Inferior parietal cortex (tissue), 1 donor: ENCODE results near the gene HCK.
A peak's percentile ranks its signal among the peaks of the same experiment; 100 is the strongest.

ENCODE experiments used
- DNase-seq: peaks from one replicate; pipeline ENCODE4 v3.0.0-alpha.2; 2016; ENCODE audit errors: extremely low spot score

HCK gene

DNA sequence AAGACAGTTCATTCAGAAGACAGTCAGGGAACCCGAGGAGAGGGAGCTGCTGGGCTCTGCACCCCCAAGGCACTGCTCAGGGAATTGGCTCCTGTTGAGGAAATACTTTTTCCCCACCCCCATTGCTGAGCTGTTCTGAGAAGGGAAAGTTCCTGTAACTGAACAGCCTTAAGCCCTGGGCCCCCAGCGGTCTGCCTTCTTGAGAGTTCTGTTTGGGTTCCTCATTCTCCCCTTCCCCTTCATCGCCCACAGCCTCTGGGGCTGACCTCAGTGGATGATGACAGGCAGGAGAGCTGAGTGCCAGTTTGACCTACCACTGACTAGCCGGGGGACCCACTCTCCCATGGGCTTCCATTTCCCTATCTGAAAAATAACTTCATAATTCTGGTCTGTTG lies 10.7 kb downstream of the HCK start:
- DNase-seq, result peak; percentile 8

GRCh38 chr20:32063695-32064094 lies 11.7 kb downstream of the HCK start:
- no peak for DNase-seq

- DNase-seq, result no peak
Measured at GRCh38 chr20:32064667-32065066, 12.6 kb downstream of the HCK start.

GRCh38 chr20:32067234-32067821 lies 15.3 kb downstream of the HCK start:
- DNase-seq, result no peak

- DNase-seq, result no peak
Measured at GRCh38 chr20:32068174-32068573, 16.1 kb downstream of the HCK start.

- no peak for DNase-seq
Measured at GRCh38 chr20:32069711-32070110, 17.7 kb downstream of the HCK start.

DNA sequence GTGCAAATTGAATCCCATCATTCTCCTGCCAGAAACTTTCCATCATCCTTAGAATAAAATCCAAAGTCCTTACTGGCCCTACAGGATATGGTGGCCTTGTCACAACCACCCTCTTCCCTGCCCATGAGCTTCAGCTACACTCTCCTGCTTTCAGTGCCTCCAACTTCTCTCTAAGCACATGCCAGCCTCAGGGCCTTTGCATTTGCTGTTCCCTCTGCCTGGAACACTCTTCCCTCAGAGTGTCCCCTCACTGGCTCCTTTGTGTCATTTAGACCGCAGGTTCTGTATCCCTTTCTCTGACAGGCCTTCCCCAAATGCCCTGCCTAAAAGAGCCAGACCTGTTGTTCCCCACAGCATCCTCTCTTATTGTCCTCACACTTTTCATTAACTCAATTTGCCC lies 18.2 kb downstream of the HCK start:
- DNase-seq, result no peak

DNA sequence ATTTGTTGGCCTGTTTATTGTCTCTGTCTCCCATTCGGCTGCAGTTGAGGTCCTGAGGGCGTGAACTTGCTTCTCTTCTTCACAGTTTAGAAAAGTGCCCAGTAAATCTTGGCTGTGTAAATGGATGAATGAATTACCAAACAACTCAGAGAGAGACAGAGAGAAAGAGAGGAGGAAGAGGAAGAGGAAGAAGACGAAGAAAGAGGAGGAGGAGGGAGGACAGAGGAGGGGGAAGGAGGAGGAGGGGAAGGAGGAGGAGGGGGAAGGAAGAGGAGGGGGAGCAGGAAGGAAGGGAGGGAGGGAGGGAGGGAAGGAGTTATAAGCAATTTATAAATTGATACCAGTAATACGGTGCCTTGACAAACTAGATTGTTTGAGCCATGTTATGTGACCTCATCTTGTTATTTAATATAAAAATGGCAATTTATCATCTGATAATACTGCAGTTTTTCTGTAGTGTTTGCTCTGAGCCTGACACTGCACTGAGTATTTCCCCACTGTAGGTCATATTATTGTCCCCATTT lies 18.7 kb downstream of the HCK start:
- DNase-seq, result no peak

DNA sequence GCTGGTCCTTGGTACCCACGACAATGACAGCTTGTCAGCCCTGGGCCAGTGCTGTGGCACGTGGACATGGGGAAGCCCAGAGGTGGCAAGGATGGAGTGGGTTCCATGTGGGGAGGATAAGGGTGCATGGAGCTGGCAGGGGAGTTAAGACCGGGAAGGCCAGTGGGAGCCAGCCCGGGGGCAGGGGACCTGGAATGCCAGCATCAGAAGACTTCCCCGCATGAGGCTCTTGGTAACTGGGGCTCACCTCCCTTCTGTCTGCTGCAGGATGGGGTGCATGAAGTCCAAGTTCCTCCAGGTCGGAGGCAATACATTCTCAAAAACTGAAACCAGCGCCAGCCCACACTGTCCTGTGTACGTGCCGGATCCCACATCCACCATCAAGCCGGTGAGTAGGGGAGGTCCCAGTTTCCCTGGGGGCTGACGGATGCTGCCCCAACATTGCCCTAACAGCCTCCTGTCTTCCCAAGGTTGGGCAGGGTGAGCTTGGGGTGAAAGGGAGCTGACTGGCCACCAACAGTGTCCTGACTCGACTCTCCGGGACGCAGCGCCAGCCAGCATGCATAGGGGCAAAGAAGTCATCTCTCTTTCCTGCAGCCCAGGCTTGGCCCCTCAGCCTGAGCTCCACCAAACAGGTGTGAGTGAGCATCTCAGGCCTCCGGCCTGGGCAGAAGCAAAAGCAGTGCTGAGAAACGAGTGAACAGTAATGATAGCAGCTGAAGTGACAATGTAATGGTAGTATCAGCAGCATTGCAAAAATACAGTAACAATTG lies 19.5 kb downstream of the HCK start:
- DNase-seq, result no peak

DNA sequence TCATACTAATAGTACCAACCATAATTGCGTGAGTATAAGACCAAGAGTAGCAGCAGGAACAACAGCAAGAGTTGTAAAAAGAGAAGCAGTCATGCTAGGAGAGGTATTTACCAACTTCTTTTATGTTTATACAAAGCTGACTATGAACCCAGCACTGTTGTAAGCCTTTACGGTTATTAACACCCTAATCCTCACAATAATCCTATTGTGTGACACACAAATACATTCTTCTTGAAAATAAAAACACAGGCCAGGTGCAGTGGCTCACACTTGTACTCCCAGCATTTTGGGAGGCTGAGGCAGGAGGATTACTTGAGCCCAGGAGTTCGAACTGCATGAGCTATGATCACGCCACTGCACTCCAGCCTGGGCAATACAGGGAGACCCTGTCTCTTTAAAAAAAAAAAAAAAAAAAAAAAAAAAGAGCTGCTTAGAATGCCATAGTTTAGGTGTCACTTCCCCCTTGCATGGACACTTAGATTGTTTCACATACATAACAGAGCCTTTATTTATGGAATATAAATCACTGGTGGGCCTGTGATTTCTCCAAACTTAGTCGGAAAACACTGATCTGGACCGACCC lies 20.2 kb downstream of the HCK start:
- no peak for DNase-seq

- no peak for DNase-seq
Measured at GRCh38 chr20:32075534-32075933, 23.5 kb downstream of the HCK start.

- DNase-seq, result no peak
Measured at GRCh38 chr20:32077190-32077589, 25.1 kb downstream of the HCK start.

- DNase-seq, result no peak
Measured at GRCh38 chr20:32078322-32078721, 26.3 kb downstream of the HCK start.

- no peak for DNase-seq
Measured at GRCh38 chr20:32078791-32079190, 26.7 kb downstream of the HCK start.

DNA sequence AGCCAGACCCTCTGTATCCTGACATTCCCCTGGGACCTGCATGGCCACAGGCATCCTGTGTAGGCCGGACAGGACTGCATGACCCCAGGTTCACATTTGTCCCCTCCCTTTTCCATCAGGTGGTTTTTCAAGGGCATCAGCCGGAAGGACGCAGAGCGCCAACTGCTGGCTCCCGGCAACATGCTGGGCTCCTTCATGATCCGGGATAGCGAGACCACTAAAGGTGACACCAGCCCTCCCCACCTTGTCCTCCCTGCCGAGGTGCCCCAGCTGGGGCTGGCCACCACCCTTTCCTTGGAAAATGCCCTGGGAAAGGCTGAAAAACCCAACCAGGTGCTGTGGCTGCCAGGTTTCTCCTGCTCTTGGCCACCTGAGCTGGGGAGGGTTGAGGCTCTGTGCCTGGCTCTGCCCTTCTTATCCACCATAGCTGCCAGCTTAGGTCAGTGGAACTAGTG lies 27.6 kb downstream of the HCK start:
- DNase-seq, result no peak

GRCh38 chr20:32080783-32081182 lies 28.7 kb downstream of the HCK start:
- no peak for DNase-seq

- no peak for DNase-seq
Measured at GRCh38 chr20:32083469-32083868, 31.4 kb downstream of the HCK start.

GRCh38 chr20:32087070-32087469 lies 35.0 kb downstream of the HCK start:
- DNase-seq, result no peak

- DNase-seq, result no peak
Measured at GRCh38 chr20:32088759-32089158, 36.7 kb downstream of the HCK start.

DNA sequence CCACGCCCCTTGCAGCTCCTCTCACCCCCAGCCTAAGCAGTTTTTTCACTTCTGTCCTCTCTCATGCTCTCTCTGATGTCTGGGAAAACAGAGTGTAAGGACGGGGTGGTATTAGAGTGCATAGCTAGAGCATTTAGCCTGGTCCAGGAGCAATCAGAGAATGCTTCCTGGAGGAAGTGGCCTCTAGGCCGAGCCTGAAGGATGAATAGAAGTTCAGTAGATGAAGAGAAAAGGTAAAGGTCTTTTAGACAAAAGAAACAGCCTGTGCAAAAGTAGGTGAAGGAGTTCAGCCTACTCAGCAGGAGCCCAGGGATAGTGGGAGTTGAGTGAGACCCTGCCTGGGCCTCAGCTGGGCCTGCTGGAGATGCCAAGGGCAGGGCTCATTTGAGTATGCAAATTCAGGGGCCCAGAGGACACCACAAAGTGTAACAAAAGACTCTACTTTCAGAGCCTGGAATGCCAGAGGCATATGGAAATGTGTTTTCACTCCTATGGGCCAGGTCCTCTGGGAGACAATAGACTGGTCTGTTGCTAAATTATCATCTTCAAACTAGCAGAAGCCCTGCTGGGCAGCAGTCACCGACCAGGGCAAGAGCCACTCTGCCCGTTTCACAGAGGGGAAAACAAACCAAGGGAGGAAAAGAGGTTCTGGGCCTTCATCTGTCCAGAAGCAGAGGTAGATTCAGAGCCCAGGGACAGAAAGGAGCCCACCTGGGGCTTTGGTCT lies 37.8 kb downstream of the HCK start:
- no peak for DNase-seq

- DNase-seq, result peak; percentile 83
Measured at GRCh38 chr20:32091888-32092346, 39.9 kb downstream of the HCK start.

DNA sequence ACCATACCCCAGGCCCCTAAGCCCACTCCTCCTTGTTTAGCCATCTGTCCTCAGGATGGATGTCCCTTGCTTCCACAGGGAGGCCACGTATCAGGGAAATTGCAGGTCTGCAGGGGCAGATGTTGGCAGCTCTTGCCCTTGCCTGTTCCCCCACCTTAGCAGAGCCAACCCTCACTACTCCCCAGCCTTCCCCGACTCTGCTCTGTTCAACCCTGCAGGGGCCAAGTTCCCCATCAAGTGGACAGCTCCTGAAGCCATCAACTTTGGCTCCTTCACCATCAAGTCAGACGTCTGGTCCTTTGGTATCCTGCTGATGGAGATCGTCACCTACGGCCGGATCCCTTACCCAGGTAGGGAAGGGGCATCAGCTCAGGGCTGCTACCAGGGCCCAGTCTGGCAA lies 46.7 kb downstream of the HCK start:
- DNase-seq, result no peak
